ENCODE measurements around the gene KCTD3.

DNA sequence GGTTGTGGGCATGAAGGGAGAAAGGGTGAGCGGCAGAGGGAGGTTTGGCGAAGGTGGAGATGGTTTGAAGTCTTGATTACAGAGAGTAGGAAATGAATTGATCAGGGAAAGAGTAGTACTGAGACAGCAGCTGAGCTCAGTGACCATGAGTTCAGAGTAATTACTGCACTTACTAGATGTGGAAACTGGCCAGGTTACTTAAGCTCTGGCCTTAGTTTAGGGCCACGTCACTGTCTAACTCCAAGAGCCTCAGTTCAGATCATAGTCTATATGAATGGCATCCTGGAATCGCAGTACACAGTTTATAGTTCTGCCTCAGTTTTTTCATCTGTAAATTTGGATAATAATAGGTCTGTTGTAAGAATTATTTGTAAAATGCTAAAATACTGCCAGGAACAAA is 78.1 kb downstream of the KCTD3 start:
- TF ChIP-seq CTCF (conservative IDR thresholded peaks at IDR 0.05): no peak
- no peak for TF ChIP-seq EZH2 (IDR thresholded peaks at IDR 0.05; ENCODE audit: low read depth)

Data from PC-9 (cell line).